Astrocyte of the spinal cord (primary cell): ENCODE results near the gene OTOS.

Source experiments
- DNase-seq: peaks from one replicate; pipeline ENCODE4 v3.0.0; 2011; ENCODE audit warnings: low read depth, low spot score
- H3K4me3 ChIP-seq: 2 replicates; pipeline ENCODE4 v1.5.1; 2011; ENCODE audit warnings: low read depth, mild to moderate bottlenecking, low read length, moderate library complexity
- CTCF ChIP-seq: IDR thresholded peaks from 2 replicates; pipeline ENCODE4 v1.5.1; 2012; ENCODE audit warnings: low read depth, mild to moderate bottlenecking, low read length, inconsistent platforms
- in situ Hi-C: cut with HindIII; loops from 2 replicates; pipeline ENCODE4 v1.10.0; 2017; ENCODE audit warnings: low sequenced_read_pairs

The OTOS gene

GRCh38 chr2:240103136-240103535, 37.3 kb downstream of the OTOS start:
- no peak for TF ChIP-seq CTCF
- H3K4me3 ChIP-seq = no peak overlapping the region
- DNase-seq = no peak
- in situ Hi-C loops = no loop called here

GRCh38 chr2:240098349-240098748, 42.1 kb downstream of the OTOS start:
- no peak overlapping the region for H3K4me3 ChIP-seq
- DNase-seq = no peak
- in situ Hi-C loops = no loop called here
- TF ChIP-seq CTCF = no peak

- no peak for DNase-seq
- no peak for TF ChIP-seq CTCF
- H3K4me3 ChIP-seq = no peak overlapping the region
- in situ Hi-C loops = no loop called here
Measured at GRCh38 chr2:240095556-240096523, 44.6 kb downstream of the OTOS start.

- H3K4me3 ChIP-seq = no peak overlapping the region
- DNase-seq = no peak
- TF ChIP-seq CTCF = no peak
- in situ Hi-C loops = no loop called here
Measured at GRCh38 chr2:240089306-240089705, 51.2 kb downstream of the OTOS start.
